CD14-positive monocyte (primary cell): ENCODE measurements around the gene TMC6. TPM values are rescaled to one million over a fixed set of nuclear protein-coding genes. Genes with fewer than 3 reads are reported as not detected.

Experiments
- DNase-seq, 3 donors: peaks; one replicate each; pipeline ENCODE4 v3.0.0-alpha.2; 2011 to 2022
- H2AFZ ChIP-seq: 2 replicates; pipeline ENCODE4 v1.6.0; 2012; ENCODE audit warnings: mild to moderate bottlenecking, low read depth, low read length, inconsistent platforms; ENCODE audit not compliant: insufficient read depth, poor library complexity, severe bottlenecking
- H3K27ac ChIP-seq, 2 donors: 1 replicate in 1 of 2; 2 replicates in 1 of 2; pipeline ENCODE4 v1.5.1; 2012 to 2013; ENCODE audit warnings: low read length in 2 of 2, control low read depth in 1 of 2, inconsistent platforms in 1 of 2, low read depth in 1 of 2, mild to moderate bottlenecking in 1 of 2
- H3K27me3 ChIP-seq, 2 donors: one replicate each; pipeline versions ENCODE4 v1.6.0 to v1.6.1; 2011 to 2013; ENCODE audit warnings: low read length in 2 of 2; ENCODE audit not compliant: control insufficient read depth in 2 of 2, insufficient read depth in 2 of 2
- H3K36me3 ChIP-seq, 2 donors: replicated peaks in 1 of 2; 1 replicate in 1 of 2; 2 replicates in 1 of 2; pipeline versions ENCODE4 v1.5.1 to v1.6.1; 2012 to 2013; ENCODE audit warnings: low read length in 2 of 2, control low read depth in 1 of 2, inconsistent platforms in 1 of 2, mild to moderate bottlenecking in 1 of 2; ENCODE audit not compliant: insufficient read depth in 2 of 2, control insufficient read depth in 1 of 2
- H3K4me1 ChIP-seq, 2 donors: 1 replicate in 1 of 2; 2 replicates in 1 of 2; pipeline versions ENCODE4 v1.5.1 to v1.6.1; 2012 to 2013; ENCODE audit warnings: low read length in 2 of 2, control low read depth in 1 of 2, inconsistent platforms in 1 of 2, mild to moderate bottlenecking in 1 of 2, moderate library complexity in 1 of 2; ENCODE audit not compliant: insufficient read depth in 2 of 2, control insufficient read depth in 1 of 2
- H3K4me2 ChIP-seq: replicated peaks from 2 replicates; pipeline ENCODE3; 2012; ENCODE audit warnings: low read length, moderate library complexity, mild to moderate bottlenecking; ENCODE audit not compliant: poor library complexity, severe bottlenecking; ENCODE audit errors: extremely low read depth
- H3K4me3 ChIP-seq, 3 experiments: fragments of 200-600 bp in 1 of 3; sonication (generic) in 1 of 3; replicated peaks in 1 of 3; 1 replicate in 2 of 3; 2 replicates in 1 of 3; pipeline ENCODE4 v1.5.1; 2011 to 2013; ENCODE audit warnings: low read length in 3 of 3, mild to moderate bottlenecking in 3 of 3, control low read depth in 2 of 3, low read depth in 2 of 3, inconsistent platforms in 1 of 3, moderate library complexity in 1 of 3
- H3K79me2 ChIP-seq: 2 replicates; pipeline ENCODE4 v1.6.0; 2012; ENCODE audit warnings: mild to moderate bottlenecking, control low read depth, inconsistent platforms, low read length, moderate library complexity; ENCODE audit not compliant: insufficient read depth
- H3K9ac ChIP-seq: 2 replicates; pipeline ENCODE4 v1.6.0; 2017; ENCODE audit warnings: low read length, mild to moderate bottlenecking; ENCODE audit not compliant: insufficient read depth, poor library complexity, severe bottlenecking
- H3K9me3 ChIP-seq, 2 donors: replicated peaks in 1 of 2; 1 replicate in 1 of 2; 2 replicates in 1 of 2; pipeline versions ENCODE4 v1.5.1 to v1.6.1; 2012 to 2013; ENCODE audit warnings: low read length in 2 of 2, control low read depth in 1 of 2; ENCODE audit not compliant: control insufficient read depth in 1 of 2, insufficient read depth in 1 of 2
- H4K20me1 ChIP-seq: 2 replicates; pipeline ENCODE4 v1.6.0; 2012; ENCODE audit warnings: mild to moderate bottlenecking, low read length, control low read depth, moderate library complexity; ENCODE audit not compliant: insufficient read depth
- H3K27ac Mint-ChIP-seq, 7 donors: one replicate each; pipeline ENCODE4 v1.8.0; 2020; ENCODE audit warnings: mild to moderate bottlenecking in 7 of 7, mixed read lengths in 7 of 7, moderate library complexity in 6 of 7, inconsistent platforms in 2 of 7
- H3K27me3 Mint-ChIP-seq, 3 donors: one replicate each; pipeline ENCODE4 v1.8.0; 2021 to 2022; ENCODE audit warnings: low read depth in 3 of 3, mild to moderate bottlenecking in 3 of 3, mixed read lengths in 3 of 3, moderate library complexity in 3 of 3, inconsistent platforms in 1 of 3
- H3K36me3 Mint-ChIP-seq, 2 donors: one replicate each; pipeline ENCODE4 v1.8.0; 2020; ENCODE audit warnings: mixed read lengths in 2 of 2, inconsistent platforms in 1 of 2, mild to moderate bottlenecking in 1 of 2
- H3K4me1 Mint-ChIP-seq: one replicate; pipeline ENCODE4 v1.8.0; 2020; ENCODE audit warnings: mild to moderate bottlenecking, mixed read lengths
- H3K4me3 Mint-ChIP-seq, 2 donors: one replicate each; pipeline ENCODE4 v1.8.0; 2020; ENCODE audit warnings: mild to moderate bottlenecking in 2 of 2, mixed read lengths in 2 of 2, moderate library complexity in 1 of 2
- H3K9me3 Mint-ChIP-seq, 7 donors: one replicate each; pipeline ENCODE4 v1.8.0; 2020 to 2022; ENCODE audit warnings: mixed read lengths in 7 of 7, mild to moderate bottlenecking in 6 of 7, moderate library complexity in 6 of 7, inconsistent platforms in 2 of 7
- CTCF ChIP-seq: fragments of 200-600 bp; IDR thresholded peaks from one replicate; pipeline ENCODE4 v1.8.0; 2022; ENCODE audit warnings: antibody characterized with exemption, mild to moderate bottlenecking
- whole genome bisulfite sequencing: methylation state at CpG from one replicate; pipeline ENCODE4 v1.1.5; 2013; ENCODE audit warnings: missing lambda C conversion rate; ENCODE audit not compliant: insufficient coverage; 5-methylcytosine and 5-hydroxymethylcytosine counted together
- intact Hi-C, 2 donors: fragments of 100-400 bp; cut with micrococcal nuclease; formaldehyde crosslinking; loops; one replicate each; pipeline versions ENCODE4 v1.15.0 to v1.15.1; 2023
- polyA plus RNA-seq, 3 donors: library from polyadenylated mRNA; depleted of rRNA in 1 of 3; unstranded in 2 of 3; stranded (reverse) in 1 of 3; fragments of 300-500 nt in 2 of 3; fragments of >200 nt in 1 of 3; fragmentation: Illumina TruSeq in 2 of 3; gene quantifications; 1 replicate in 2 of 3; 2 replicates in 1 of 3; pipeline ENCODE4 v1.2.3, GENCODE V29; 2012 to 2021

TMC6 gene
- polyA plus RNA-seq, 3 donors: 60.1 to 107 (median 79.2) TPM

- peaks cover 48 to 84% of the 10 kb centered on the region in 2 donors for H3K36me3 Mint-ChIP-seq
- H3K27me3 Mint-ChIP-seq: peaks cover 0 to 5% (median 0%) of the 10 kb centered on the region in 3 donors
- Histone ChIP-seq H3K9ac (no peak overlapping the region), H4K20me1 (peaks cover 91% of the 10 kb centered on the region), H3K27me3 (no peaks in the 10 kb centered on the region), H2AFZ (no peak overlapping the region), H3K4me3 (no peak overlapping the region), H3K36me3 (peaks cover 61 to 79% of the 10 kb centered on the region in 2 donors), H3K4me1 (peaks cover 24 to 39% of the 10 kb centered on the region in 2 donors), H3K79me2 (peaks cover 2% of the 10 kb centered on the region), H3K9me3 (no peaks in the 10 kb centered on the region), H3K4me2 (no peak overlapping the region), H3K27ac (no peak overlapping the region)
- H3K4me1 Mint-ChIP-seq: peaks cover 33% of the 10 kb centered on the region
- 95% methylated on average over 18 of the region's 28 CpGs for whole genome bisulfite sequencing
- no peak for DNase-seq
- H3K9me3 Mint-ChIP-seq: peaks cover 0 to 6% (median 0%) of the 10 kb centered on the region in 7 donors
- intact Hi-C loops: loop anchor here (5.0 to 10.0 kb wide), 3 partner anchors 57 to 310 kb away; no protein-coding TSS in a partner anchor
- H3K4me3 Mint-ChIP-seq: no peak overlapping the region
- TF ChIP-seq CTCF: no peak
- peak overlapping the region in 2 of 7 donors; percentile 30 to 42 for H3K27ac Mint-ChIP-seq
Measured at GRCh38 chr17:78114831-78115723, 13.5 kb downstream of the TMC6 start.

DNA sequence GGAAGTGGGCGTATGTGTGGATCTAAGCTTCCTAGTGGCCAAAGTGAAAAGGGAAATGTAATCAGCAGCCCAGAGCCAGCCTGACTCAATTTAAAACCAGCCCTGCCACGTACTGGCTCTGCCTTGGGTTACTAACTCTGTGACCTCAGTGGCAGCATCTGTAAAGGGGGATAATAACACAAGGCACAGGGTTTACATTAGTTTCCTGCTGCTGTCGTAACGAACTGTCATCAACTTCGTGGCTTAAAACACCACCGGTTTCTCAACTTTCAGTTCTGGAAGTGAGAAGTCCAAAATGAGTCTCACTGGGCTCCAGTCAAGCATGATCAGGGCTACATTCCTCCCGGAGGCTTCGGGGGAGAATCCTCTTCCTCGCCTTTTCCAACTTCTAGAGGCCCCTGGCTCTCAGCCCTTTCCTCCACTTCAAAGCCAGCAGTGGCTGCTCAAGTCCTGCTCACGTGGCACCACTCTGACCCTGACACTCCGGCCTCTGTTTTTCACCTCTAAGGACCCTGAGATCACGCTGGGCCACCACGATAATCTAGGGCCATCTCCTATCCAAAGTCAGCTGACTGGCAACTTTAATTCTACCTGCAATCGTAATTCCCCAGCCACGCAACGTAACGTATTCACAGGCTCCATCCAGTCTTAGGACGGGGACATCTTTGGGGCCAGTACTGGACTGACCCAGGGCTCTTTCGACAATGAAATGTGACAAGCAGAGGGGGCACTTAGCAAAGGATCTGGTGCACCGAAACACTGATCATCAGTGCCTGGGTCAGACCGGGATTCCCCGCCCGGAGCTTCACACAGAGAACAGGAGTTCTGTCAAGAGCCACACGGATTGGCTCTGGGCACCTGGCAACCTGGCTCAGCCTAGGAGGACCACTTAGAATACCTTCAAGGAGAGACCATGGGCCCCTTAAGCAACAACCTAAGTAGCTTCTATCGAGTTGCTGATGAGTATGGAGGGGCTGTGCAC, 14.5 kb downstream of the TMC6 start:
- peak overlapping the region in 1 of 2 donors; percentile 7 for H3K4me3 Mint-ChIP-seq
- intact Hi-C loops: loop anchor here (2.0 to 10.0 kb wide), 5 partner anchors 13 to 311 kb away; no protein-coding TSS in a partner anchor
- peaks cover 0 to 6% (median 0%) of the 10 kb centered on the region in 7 donors for H3K9me3 Mint-ChIP-seq
- peak; percentile 30 to 55 (median 38) for DNase-seq
- Histone ChIP-seq H3K4me3 (no peak overlapping the region), H3K27me3 (no peaks in the 10 kb centered on the region), H3K36me3 (peaks cover 62 to 82% of the 10 kb centered on the region in 2 donors), H3K79me2 (no peaks in the 10 kb centered on the region), H3K4me1 (peaks cover 24 to 37% of the 10 kb centered on the region in 2 donors), H3K9me3 (no peaks in the 10 kb centered on the region), H4K20me1 (peaks cover 91% of the 10 kb centered on the region), H3K4me2 (no peak overlapping the region), H3K9ac (no peak overlapping the region), H3K27ac (peak overlapping the region; percentile 27 to 48), H2AFZ (no peak overlapping the region)
- H3K27me3 Mint-ChIP-seq: peaks cover 0 to 5% (median 0%) of the 10 kb centered on the region in 3 donors
- 74% methylated on average over 23 of the region's 25 CpGs for WGBS
- peaks cover 33% of the 10 kb centered on the region for H3K4me1 Mint-ChIP-seq
- H3K27ac Mint-ChIP-seq: peak overlapping the region; percentile 60 to 91 (median 73)
- peaks cover 52 to 84% of the 10 kb centered on the region in 2 donors for H3K36me3 Mint-ChIP-seq
- TF ChIP-seq CTCF: no peak
